ENCODE results near the gene TLL2. TPM values are rescaled to one million over a fixed set of nuclear protein-coding genes. Genes with fewer than 3 reads are reported as not detected.

Gene TLL2
- total RNA-seq, 1 donor from 2014 or later: 1.2 TPM

DNA sequence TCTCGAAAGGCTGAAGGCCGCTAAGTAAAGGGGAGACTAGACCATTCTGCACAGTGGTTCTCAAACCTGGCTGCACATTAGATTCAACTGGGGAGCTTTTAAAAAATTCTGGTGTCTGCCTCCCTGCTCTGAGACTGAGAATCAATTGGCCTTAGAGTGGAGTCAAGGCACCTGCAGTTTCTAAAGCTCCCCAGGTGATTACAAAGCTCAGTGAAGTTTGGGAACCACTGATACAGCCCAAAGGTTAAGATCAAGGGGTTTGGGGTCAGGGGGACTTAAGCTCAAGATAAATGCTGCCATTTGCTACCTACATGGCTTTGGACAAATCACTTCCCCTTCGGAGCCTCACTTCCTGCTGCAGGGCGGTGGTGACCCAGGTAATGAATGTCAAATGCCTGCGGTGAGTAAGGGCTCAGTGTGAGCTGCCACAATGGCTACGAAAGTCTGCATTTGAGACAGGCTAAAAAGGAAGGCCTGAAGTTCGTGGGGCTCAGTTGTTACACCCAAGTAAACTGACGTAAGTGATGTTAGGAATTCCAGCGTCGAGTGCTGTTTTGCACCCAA, 72.3 kb downstream of the TLL2 start:
- intact Hi-C loops (cut with DNase I): no loop called here
- no peak for DNase-seq (ENCODE audit: low spot score)
- no peak for ATAC-seq

DNA sequence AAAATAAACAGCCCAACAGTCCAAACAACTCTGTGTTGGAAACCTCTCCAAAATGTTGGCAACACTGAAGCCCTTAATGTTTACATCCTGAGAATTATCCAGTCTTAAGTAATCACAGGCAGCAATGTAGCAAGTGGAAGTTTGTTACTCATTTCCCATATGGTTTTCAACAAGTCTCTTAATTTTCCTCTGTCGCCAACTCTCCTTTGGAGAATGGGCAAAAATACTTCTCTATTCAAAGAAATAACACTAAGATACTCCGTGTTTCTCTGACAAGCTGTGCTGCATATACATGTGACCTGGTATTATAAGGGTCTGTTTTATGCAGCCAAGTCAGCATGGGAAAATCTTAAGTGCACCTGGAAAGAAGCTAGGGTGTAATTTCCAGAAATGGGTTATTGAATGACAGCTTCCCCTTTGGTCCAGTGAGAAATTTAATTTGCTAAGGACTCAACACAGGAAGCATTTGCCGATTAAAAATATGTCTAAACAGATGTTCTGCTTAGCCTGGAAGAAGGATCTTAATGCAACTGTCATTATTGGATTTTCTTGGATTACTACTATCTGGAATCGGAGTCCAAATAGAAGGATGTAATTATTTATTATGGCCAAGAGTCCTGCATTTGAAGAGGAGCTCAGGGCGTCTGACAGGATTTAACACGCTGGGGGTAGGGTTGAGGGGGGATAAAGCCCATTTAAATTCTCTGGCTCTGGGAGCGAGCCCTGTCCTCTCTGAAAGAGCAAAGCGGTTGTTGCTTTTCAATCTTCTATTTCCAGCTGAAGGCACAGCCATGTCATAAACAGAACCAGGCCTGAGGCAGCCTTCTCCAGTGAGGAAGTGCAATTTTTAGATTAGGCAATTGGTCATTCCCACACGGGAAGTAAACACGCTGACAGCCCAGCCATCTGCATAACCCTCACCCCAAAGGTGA, 73.1 kb downstream of the TLL2 start:
- ATAC-seq (peak; percentile 65), DNase-seq (ENCODE audit: low spot score) (no peak)
- intact Hi-C loops (cut with DNase I): no loop called here

DNA sequence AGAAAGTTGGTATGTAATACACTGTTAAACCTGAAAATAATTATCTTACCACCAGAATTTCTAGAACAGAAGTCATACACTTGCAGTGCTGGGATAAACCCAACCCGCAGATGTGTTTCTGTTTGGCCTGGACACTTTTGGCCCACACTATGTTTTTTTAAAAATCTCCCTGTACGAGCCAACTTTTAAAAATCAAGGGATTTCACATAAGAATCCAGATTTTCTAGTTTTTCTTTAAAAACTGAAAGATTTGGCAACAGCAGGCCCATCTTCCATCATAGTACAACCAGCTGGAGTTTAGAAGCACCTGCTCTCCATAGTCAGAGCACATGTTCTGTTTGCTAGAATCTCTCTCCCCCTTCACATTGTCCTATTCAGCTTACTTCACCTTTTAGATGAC, 74.0 kb downstream of the TLL2 start:
- ATAC-seq: peak; percentile 89
- no peak for DNase-seq (ENCODE audit: low spot score)

DNA sequence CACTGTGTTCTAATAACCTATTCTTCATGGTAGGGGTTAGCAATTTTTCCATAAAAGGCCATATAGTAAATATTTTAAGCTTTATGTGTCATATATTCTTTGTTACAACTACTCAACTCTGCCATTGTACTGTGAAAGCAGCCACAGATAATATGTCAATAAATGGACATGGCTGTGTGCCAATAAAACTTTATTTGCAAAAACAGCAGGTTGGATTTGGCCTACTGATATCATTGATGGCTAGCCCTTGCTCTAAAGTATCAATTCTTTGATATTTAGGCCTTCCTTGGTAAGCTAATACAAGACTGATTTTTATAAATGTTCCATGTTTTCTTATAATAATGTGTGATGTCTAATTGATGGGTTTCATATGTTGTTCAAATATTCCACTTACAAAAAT, 77.7 kb downstream of the TLL2 start:
- no peak for DNase-seq (ENCODE audit: low spot score)
- intact Hi-C loops (cut with DNase I): no loop called here
- ATAC-seq: no peak

More for the DNA sequence above, 74.0 kb downstream of the TLL2 start:
- intact Hi-C loops (cut with DNase I): no loop called here

DNA sequence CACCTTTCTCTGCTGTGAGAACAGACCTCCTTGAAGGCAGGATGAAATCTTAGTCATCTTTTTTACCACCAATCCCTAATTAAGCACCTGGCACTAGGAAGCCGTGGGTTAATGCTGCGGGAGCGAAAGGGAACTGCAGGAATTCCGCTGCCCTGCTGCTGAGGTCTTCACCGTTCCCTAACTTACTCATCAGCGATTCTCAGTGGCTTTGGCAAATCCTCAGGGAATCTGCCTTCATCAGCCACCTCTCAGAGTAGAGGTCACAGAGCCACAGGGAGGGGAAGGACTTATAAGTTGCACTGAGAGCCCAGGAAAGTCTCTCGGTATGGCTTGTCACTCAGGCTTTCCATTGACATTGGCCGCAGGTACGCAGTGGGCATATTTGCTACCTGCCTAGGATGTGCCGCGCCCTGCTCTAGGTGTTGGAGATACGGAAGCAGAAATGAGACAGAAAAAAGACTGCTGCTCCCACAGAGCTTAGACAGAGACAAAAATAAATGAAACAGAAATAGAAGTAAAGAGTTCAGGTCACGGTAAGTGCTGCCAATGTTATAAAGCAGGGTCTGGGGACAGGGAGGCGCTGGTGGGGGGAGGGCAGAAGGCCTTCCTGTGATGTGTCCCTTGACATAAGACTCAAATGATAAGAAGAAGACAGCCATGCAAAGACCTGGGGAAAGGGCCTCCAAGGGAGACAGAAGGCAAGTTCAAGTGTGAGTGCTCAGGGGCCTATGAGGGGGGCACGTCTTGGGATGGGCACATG, 82.3 kb downstream of the TLL2 start:
- ATAC-seq (no peak), DNase-seq (ENCODE audit: low spot score) (no peak)
- intact Hi-C loops (cut with DNase I): no loop called here

DNA sequence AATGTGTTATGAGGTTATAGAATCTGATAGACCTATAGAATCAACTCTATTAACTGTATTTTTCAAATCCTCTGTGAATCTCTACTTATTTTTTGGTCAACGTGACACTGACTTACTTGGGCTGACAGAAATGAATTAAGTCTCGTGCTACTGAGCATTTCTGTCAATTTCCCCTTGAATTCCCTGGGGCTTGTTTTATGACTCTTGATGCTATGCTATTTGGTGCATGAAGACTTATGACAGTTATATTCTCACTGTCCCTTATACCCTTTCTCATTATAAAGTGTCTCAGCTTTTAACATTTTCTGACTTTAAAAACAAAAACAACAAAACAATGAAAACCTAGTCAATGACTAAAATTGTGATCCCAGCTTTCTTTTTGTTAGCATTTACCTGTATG, 86.4 kb downstream of the TLL2 start:
- intact Hi-C loops (cut with DNase I): no loop called here
- ATAC-seq (no peak), DNase-seq (ENCODE audit: low spot score) (no peak)

DNA sequence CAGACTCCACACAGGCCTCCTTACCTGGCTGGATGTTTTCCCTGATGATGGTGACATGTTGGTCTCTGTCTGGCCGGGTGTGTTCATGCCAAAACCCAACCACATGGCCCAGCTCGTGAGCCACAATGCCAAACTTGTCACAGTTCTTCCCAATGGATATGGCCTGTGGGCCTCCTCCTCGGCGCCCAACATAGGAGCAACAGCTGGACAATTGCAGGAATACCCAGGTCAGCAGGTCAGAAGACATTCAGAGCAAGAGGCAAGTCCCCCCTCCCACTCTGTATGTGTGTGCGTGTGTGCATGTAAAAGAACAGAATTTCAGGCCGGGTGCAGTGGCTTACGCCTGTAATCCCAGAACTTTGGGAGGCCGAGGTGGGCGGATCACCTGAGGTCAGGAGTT, 91.2 kb downstream of the TLL2 start:
- intact Hi-C loops (cut with DNase I): no loop called here
- no peak for DNase-seq (ENCODE audit: low spot score)
- ATAC-seq: no peak

DNA sequence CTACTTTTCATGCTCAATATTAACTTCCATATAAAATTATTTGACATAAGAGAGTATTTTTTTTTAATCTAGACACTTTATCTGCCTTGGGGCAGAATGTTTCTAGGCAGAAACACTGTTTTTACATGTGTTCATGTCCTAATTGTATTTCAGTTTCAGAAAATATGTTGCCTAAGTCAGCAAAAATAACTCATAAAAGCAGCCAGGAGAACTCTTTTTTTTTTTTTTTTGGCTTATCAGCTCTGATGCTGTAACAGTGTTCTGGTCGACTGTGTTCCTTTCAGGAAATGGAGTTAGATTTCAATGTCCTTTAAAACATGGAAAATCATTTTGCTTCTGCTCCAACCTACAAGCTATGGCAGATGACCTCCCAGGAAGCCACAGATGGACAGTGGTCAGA, 91.7 kb downstream of the TLL2 start:
- ATAC-seq (peak; percentile 53), DNase-seq (ENCODE audit: low spot score) (no peak)
- intact Hi-C loops (cut with DNase I): no loop called here

DNA sequence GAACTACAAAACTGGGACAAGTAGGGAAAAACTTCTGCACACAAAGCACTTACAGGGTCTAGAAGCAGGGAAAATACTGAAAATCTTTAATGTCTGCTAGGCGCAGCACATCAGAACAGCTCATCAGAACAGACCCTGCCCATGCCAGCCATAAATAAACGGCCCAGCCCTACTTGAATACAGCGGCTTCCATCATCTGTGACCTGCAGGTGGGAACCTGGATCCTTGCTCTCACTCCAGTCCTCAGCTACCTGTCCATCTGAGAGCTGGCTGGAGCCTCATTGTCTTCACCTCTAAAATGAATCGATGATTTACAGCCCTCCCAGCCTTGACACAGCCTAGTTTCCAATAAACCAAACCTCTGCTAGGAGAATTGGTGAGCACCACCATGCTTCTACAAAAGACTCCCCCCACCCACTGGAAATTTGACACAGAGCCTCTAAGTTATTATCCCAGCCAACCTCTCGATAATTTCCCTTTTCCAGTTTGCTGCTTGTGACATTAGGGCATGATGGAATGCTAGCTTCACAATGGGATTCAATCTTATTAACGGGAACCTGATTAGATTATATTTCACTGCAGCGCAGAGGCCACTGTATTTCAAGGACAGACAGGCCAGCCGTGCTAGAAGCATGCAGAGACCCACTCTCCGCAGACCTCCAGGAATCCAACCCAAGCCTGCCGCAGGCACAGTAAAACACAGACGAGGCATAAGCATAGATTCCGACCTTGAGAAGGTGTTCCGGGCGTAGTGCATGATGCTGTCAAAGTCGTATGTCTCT, 93.3 kb downstream of the TLL2 start:
- DNase-seq (ENCODE audit: low spot score): no peak
- intact Hi-C loops (cut with DNase I): no loop called here
- no peak for ATAC-seq

DNA sequence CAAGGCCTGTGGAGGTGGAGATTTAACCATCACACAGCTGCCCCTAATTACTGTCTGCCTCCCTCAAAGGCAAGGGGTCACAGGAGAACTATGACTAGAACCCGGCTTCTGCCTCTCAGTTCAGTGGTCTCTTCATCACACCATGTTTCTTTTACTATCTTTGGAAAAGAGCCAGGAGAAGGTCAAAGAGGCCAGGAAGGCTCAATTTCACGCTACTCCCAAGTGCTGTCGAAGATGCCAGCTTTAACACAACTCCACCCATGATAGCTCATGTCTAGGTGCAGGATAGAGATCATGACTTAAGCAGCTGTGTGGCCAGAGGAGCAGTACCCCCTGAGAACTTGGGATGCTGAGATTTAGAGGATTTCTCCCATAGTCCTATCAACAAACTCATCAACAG, 94.4 kb downstream of the TLL2 start:
- no peak for ATAC-seq
- intact Hi-C loops (cut with DNase I): no loop called here
- DNase-seq (ENCODE audit: low spot score): no peak

DNA sequence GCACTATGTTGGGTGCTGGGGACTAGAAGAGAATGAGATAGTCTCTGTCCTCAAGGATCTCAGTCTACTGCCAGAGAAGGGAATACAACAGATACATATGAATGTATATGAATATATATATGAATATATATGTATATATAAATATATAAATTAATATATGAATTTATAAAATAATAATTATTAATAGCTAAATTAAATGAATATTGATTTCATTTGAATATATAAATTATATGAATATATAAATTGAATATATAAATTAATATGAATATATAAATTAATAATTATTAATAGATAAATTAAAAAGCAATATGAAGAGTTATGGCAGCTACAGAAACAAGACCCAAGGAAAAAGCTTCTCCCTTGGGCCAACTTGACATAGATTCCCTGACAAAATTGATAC, 95.1 kb downstream of the TLL2 start:
- ATAC-seq (no peak), DNase-seq (ENCODE audit: low spot score) (no peak)
- intact Hi-C loops (cut with DNase I): no loop called here

DNA sequence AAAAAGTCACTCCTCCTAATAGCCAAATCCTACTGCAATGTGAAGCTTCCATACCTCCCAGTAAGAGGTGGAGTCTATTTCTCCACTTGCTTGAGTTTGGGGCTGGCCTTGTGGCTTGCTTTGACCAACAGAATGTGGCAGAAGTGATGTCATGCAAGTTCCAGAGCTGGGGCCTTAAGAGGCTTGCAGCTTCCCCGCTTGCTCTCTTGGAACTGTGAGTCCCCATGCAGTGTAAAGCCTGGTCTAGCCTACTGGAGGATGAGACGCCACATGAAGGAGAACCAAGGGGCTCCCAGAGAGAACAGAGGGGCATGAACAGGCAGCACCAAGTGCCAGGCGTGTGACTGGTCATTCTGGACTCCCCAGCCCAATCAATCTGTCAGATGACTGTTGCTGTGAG, 96.3 kb downstream of the TLL2 start:
- intact Hi-C loops (cut with DNase I): no loop called here
- no peak for DNase-seq (ENCODE audit: low spot score)

DNA sequence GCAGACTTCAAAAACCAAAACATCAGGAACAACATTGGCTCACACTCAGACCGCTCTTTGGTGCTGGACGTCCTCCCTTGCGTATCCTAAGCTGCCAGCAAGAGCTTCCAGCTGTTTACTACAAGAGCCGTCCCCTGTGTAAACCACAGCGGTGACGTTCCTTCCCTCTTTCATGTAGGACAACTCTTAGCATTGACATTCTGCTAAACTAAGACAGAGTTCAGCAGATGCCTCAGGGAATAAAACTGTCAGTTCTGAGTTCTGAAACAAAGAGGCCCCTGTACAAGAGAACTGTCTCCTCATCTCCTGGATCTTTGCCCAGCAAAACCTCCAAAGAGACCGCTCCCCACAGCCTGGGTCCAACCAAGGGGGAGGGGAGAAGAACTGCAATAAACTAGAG, 97.1 kb downstream of the TLL2 start:
- peak; percentile 95 for ATAC-seq
- intact Hi-C loops (cut with DNase I): no loop called here
- no peak for DNase-seq (ENCODE audit: low spot score)

More for the DNA sequence above, 96.3 kb downstream of the TLL2 start:
- ATAC-seq: peak; percentile 14

DNA sequence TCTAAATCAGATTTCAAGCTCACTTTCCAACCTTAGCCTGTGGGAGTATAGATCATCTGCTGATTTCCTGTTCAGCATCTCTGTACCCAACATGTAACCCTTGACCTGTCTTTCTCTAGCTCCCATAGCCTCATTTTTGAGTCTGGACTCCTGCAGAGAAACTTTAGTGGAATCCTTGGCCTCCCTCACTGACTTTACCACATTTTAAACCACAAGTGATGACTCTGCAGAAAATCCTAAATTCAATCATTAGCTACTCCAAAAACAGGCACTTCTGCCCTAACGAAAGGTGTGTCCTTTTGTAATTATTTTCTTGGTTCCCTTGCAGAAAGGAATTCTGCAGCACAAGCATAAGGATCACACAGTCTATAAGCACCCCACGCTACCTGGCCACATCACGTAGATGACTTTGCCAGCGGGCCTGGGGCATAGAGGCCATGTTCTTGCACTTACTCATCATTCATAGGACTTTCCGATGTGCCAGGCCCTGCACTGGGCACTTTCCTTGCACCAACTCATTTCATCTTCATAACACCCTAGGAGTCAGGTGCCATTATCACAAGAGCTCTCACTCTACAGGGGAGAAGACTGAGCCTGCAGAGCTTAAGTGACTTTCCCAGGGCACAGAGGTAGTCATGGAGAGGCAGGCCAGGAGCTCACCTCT, 97.7 kb downstream of the TLL2 start:
- intact Hi-C loops (cut with DNase I): no loop called here
- DNase-seq (ENCODE audit: low spot score) (no peak), ATAC-seq (no peak)

DNA sequence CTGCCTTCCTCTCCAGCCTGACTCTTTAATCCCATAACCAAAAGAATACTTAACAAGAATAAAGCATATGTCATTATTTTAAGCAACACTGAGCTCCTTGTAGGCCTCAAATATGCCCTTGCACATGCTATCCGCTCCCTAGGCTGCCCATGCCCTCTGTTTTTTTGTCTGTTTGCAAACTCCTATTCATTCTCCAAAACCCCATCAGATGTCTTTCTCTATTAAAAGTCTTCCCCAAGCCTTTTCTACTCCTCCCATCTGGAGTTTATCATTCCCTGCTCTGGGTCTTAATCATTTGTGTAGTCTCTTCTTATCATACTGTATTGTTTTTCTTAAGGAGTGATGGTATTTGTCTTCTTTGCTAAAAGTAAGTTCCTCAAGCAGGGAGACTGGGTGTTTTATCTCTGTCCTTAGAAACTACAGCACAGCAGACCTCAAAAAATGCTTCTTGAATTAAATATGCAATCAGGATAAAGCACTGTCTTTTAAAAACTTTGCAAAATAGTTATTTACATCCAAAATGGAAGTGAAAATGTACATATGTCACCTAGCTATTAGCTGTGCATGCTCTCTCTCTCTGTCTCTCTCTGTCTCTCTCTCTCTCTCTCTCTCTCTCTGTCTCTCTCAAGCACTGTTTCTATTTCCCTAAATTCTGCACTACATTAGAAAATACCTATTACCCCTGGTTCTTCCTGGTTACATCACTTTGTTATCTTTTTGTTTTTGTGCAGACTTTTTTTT, 98.4 kb downstream of the TLL2 start:
- ATAC-seq (no peak), DNase-seq (ENCODE audit: low spot score) (no peak)
- intact Hi-C loops (cut with DNase I): no loop called here

DNA sequence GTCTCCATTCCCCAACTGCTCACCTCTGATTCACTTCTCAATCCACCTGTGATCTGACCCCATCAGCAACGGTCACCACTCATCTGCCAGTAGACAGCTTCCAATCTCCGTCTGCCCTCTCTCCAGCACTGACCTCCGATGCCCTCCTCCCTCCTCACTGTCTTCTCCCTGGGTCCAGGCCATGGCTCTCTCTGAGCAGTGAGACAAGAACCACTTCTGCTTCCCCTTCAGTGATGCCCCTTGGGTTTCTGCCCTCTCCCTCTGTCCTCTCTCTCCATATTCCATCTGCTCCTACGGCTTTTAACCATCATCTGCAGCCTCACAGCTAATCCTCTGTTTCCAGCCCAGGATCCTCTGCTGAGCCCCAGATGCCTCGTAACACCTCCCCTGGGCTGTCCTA, 99.4 kb downstream of the TLL2 start:
- ATAC-seq (no peak), DNase-seq (ENCODE audit: low spot score) (no peak)
- intact Hi-C loops (cut with DNase I): no loop called here

DNA sequence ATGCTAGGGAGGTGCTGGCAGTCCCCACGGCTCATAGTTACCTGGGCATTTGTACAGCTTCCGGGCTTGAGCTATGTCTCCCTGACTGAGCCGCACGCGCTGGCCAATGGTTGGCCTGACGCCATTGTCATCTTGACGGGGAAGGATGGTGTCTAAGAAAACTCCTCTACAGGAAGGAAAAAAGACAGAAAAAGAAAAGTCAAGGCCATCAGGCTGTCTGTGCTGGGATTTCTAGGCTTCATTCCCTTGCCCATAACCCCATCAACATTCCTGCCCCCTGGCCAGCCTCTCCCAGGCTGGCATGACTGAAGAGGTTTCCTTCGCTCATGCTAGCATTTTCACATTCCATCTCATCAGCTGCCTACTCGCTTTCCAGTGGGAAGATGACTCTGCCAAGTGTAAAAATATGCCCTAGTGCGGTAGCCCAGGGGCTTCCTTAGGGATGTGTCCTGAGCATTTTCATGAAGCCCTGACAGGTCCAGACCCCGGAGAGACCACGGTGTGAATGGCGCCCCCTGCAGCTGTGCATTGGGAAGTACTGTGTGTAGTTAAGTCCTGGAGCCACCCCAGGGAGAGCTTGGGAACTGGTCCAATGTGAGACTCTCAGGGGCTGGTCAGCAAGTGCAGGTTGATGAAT, 100.5 kb downstream of the TLL2 start:
- intact Hi-C loops (cut with DNase I): no loop called here
- ATAC-seq: no peak
- DNase-seq (ENCODE audit: low spot score): no peak

Data from sciatic nerve (tissue), 2 donors.